H9 (cell line): ENCODE results near the gene NKIRAS1. TPM values are rescaled to one million over a fixed set of nuclear protein-coding genes. Genes with fewer than 3 reads are reported as not detected.

Experiments used
- DNase-seq: peaks from one replicate; pipeline ENCODE4 v3.0.0-alpha.2; 2017
- H2AFZ ChIP-seq: one replicate; pipeline ENCODE4 v1.6.1; 2013; ENCODE audit warnings: mild to moderate bottlenecking, low read length, control low read depth, moderate library complexity
- H2AK5ac ChIP-seq: 2 replicates; pipeline ENCODE4 v1.6.1; 2013; ENCODE audit warnings: low read length, control low read depth, mixed read lengths; ENCODE audit not compliant: insufficient read length
- H2BK120ac ChIP-seq: one replicate; pipeline ENCODE4 v1.6.1; 2013; ENCODE audit warnings: low read depth, mild to moderate bottlenecking, low read length, control low read depth, inconsistent platforms; ENCODE audit not compliant: poor library complexity, severe bottlenecking
- H2BK12ac ChIP-seq: 2 replicates; pipeline ENCODE4 v1.6.1; 2013; ENCODE audit warnings: low read length, control low read depth, mixed read lengths, low read depth; ENCODE audit not compliant: insufficient read length
- H2BK15ac ChIP-seq: 2 replicates; pipeline ENCODE4 v1.6.1; 2013; ENCODE audit warnings: low read depth, low read length, control low read depth
- H2BK20ac ChIP-seq: one replicate; pipeline ENCODE4 v1.6.1; 2013; ENCODE audit warnings: low read depth, mild to moderate bottlenecking, low read length, control low read depth, inconsistent platforms; ENCODE audit not compliant: poor library complexity, severe bottlenecking
- H2BK5ac ChIP-seq: 2 replicates; pipeline ENCODE4 v1.6.1; 2013; ENCODE audit warnings: low read length, control low read depth, mixed read lengths; ENCODE audit not compliant: insufficient read length
- H3K14ac ChIP-seq: 2 replicates; pipeline ENCODE4 v1.6.1; 2013; ENCODE audit warnings: low read length, control low read depth; ENCODE audit not compliant: insufficient read depth
- H3K18ac ChIP-seq: 2 replicates; pipeline ENCODE4 v1.6.1; 2013; ENCODE audit warnings: low read depth, mild to moderate bottlenecking, mixed read lengths, low read length, control low read depth; ENCODE audit not compliant: insufficient read length
- H3K23ac ChIP-seq: 2 replicates; pipeline ENCODE4 v1.6.1; 2013; ENCODE audit warnings: low read length, control low read depth, mixed read lengths, low read depth; ENCODE audit not compliant: insufficient read length
- H3K23me2 ChIP-seq: 2 replicates; pipeline ENCODE4 v1.6.1; 2013; ENCODE audit warnings: low read depth, mild to moderate bottlenecking, mixed read lengths, low read length, control low read depth; ENCODE audit not compliant: insufficient read length, poor library complexity, severe bottlenecking
- H3K27ac ChIP-seq: 2 replicates; pipeline ENCODE4 v1.5.1; 2013; ENCODE audit warnings: low read length, control low read depth, mixed read lengths, low read depth; ENCODE audit not compliant: insufficient read length
- H3K27me3 ChIP-seq: 2 replicates; pipeline ENCODE4 v1.6.1; 2013; ENCODE audit warnings: low read length, control low read depth, inconsistent platforms; ENCODE audit not compliant: insufficient read depth
- H3K4ac ChIP-seq: 2 replicates; pipeline ENCODE4 v1.6.1; 2013; ENCODE audit warnings: low read depth, mild to moderate bottlenecking, control low read depth, inconsistent platforms, low read length, moderate library complexity
- H3K4me1 ChIP-seq: 2 replicates; pipeline ENCODE4 v1.6.1; 2013; ENCODE audit warnings: low read length, control low read depth, inconsistent platforms; ENCODE audit not compliant: insufficient read depth
- H3K4me2 ChIP-seq: 2 replicates; pipeline ENCODE4 v1.6.1; 2013; ENCODE audit warnings: low read length, control low read depth, mixed read lengths; ENCODE audit not compliant: insufficient read length, insufficient read depth
- H3K56ac ChIP-seq: 2 replicates; pipeline ENCODE4 v1.6.1; 2013; ENCODE audit warnings: low read depth, mild to moderate bottlenecking, mixed read lengths, low read length, control low read depth; ENCODE audit not compliant: insufficient read length
- H3K79me1 ChIP-seq: 2 replicates; pipeline ENCODE4 v1.6.1; 2013; ENCODE audit warnings: low read depth, mild to moderate bottlenecking, moderate library complexity, low read length, control low read depth, inconsistent platforms; ENCODE audit not compliant: insufficient read depth, poor library complexity, severe bottlenecking
- H3K79me2 ChIP-seq: 2 replicates; pipeline ENCODE4 v1.6.1; 2013; ENCODE audit warnings: low read length, control low read depth, inconsistent platforms; ENCODE audit not compliant: insufficient read depth
- H3K9ac ChIP-seq: 2 replicates; pipeline ENCODE4 v1.6.1; 2013; ENCODE audit warnings: low read length, control low read depth, mixed read lengths; ENCODE audit not compliant: insufficient read length; ENCODE audit errors: extremely low read depth
- H3K9me3 ChIP-seq: one replicate; pipeline ENCODE4 v1.6.1; 2013; ENCODE audit warnings: low read depth, low read length, inconsistent platforms; ENCODE audit not compliant: control insufficient read depth
- H3T11ph ChIP-seq: one replicate; pipeline ENCODE4 v1.6.1; 2013; ENCODE audit warnings: mild to moderate bottlenecking, low read length, control low read depth, inconsistent platforms
- H4K20me1 ChIP-seq: one replicate; pipeline ENCODE4 v1.6.1; 2013; ENCODE audit not compliant: control insufficient read depth, insufficient read length, insufficient read depth
- H4K5ac ChIP-seq: 2 replicates; pipeline ENCODE4 v1.6.1; 2013; ENCODE audit warnings: low read depth, mild to moderate bottlenecking, mixed read lengths, low read length, control low read depth; ENCODE audit not compliant: insufficient read length
- H4K8ac ChIP-seq: replicated peaks from 2 replicates; pipeline ENCODE4 v1.6.1; 2013; ENCODE audit warnings: low read length, control low read depth, mixed read lengths, low read depth; ENCODE audit not compliant: insufficient read length
- H4K91ac ChIP-seq: 2 replicates; pipeline ENCODE4 v1.6.1; 2013; ENCODE audit warnings: low read depth, mild to moderate bottlenecking, moderate library complexity, mixed read lengths, low read length, control low read depth; ENCODE audit not compliant: insufficient read length
- H3K27ac Mint-ChIP-seq, 3 experiments: 2 replicates in 2 of 3; 3 replicates in 1 of 3; pipeline ENCODE4 v1.8.0; 2020 to 2021; ENCODE audit warnings: mixed read lengths in 3 of 3, mild to moderate bottlenecking in 1 of 3, moderate library complexity in 1 of 3
- H3K27me3 Mint-ChIP-seq: 2 replicates; pipeline ENCODE4 v1.8.0; 2021; ENCODE audit warnings: low read depth, mild to moderate bottlenecking, moderate library complexity, mixed read lengths
- H3K36me3 Mint-ChIP-seq, 3 experiments: 2 replicates in 2 of 3; 3 replicates in 1 of 3; pipeline ENCODE4 v1.8.0; 2020 to 2021; ENCODE audit warnings: low read depth in 3 of 3, mixed read lengths in 3 of 3; ENCODE audit not compliant: insufficient read depth in 1 of 3
- H3K4me1 Mint-ChIP-seq, 2 experiments: 2 replicates each; pipeline ENCODE4 v1.8.0; 2020; ENCODE audit warnings: mixed read lengths in 2 of 2
- H3K4me3 Mint-ChIP-seq, 2 experiments: 2 replicates in 1 of 2; 3 replicates in 1 of 2; pipeline ENCODE4 v1.8.0; 2020 to 2021; ENCODE audit warnings: mild to moderate bottlenecking in 2 of 2, mixed read lengths in 2 of 2, moderate library complexity in 1 of 2
- H3K9me3 Mint-ChIP-seq, 2 experiments: 2 replicates in 1 of 2; 3 replicates in 1 of 2; pipeline ENCODE4 v1.8.0; 2020; ENCODE audit warnings: mild to moderate bottlenecking in 2 of 2, mixed read lengths in 2 of 2, moderate library complexity in 1 of 2
- CTCF ChIP-seq: fragments of 200-600 bp; sonication (generic); conservative IDR thresholded peaks from 3 replicates; pipeline ENCODE4 v1.8.0; 2021; ENCODE audit warnings: antibody characterized with exemption, mild to moderate bottlenecking
- WGBS: extraction: QIAGEN DNeasy Blood & Tissue Kit; methylation state at CpG from one replicate; pipeline ENCODE4 v1.1.7; 2013; ENCODE audit warnings: missing lambda C conversion rate, low lambda C conversion rate, mixed read lengths; ENCODE audit not compliant: insufficient read length; ENCODE audit errors: extremely low coverage; 5-methylcytosine and 5-hydroxymethylcytosine counted together
- total RNA-seq: library from RNA; stranded (reverse); gene quantifications from 2 replicates; pipeline ENCODE4 v1.2.1, GENCODE V29; 2021

Gene NKIRAS1
- total RNA-seq, 1 experiment from 2014 or later, result 6.1 TPM

GRCh38 chr3:23864931-23865330, 51.9 kb downstream of the NKIRAS1 start:
- no peak overlapping the region for H3K27ac ChIP-seq
- H3K9ac ChIP-seq, result no peak overlapping the region
- H2BK5ac ChIP-seq, result no peak overlapping the region
- Mint-ChIP-seq H3K27me3 (no peaks in the 10 kb centered on the region), H3K4me3 (no peak overlapping the region), H3K27ac (peak overlapping the region; percentile 16 to 94 (median 65); a peak in 3 of 7 replicates), H3K36me3 (peaks cover 6 to 18% (median 15%) of the 10 kb centered on the region in 3 experiments), H3K4me1 (peaks cover 33 to 46% of the 10 kb centered on the region in 2 experiments), H3K9me3 (0 out of 5 replicates have a peak, but pooled peaks cover 0 to under 1% of the 10 kb centered on the region in 2 experiments)
- no peak overlapping the region for H4K8ac ChIP-seq
- H3K56ac ChIP-seq, result no peak overlapping the region
- no peak overlapping the region for H3K4ac ChIP-seq
- H3K27me3 ChIP-seq, result no peaks in the 10 kb centered on the region
- peaks cover 7% of the 10 kb centered on the region; the same call in 1 of the 2 replicates for H3K79me2 ChIP-seq
- H4K20me1 ChIP-seq, result no peaks in the 10 kb centered on the region
- no peak overlapping the region for H3K18ac ChIP-seq
- no peak overlapping the region for H3K4me2 ChIP-seq
- no peak overlapping the region for H3T11ph ChIP-seq
- DNase-seq, result no peak
- H3K4me1 ChIP-seq, result peaks cover 12% of the 10 kb centered on the region; the same call in 1 of the 2 replicates
- no CpG with 5 or more reads among the region's 1 CpG for WGBS
- no peak for TF ChIP-seq CTCF
- H3K23me2 ChIP-seq, result no peaks in the 10 kb centered on the region
- no peak overlapping the region for H2AFZ ChIP-seq
- no peak overlapping the region for H4K5ac ChIP-seq
- H4K91ac ChIP-seq, result no peak overlapping the region
- H2BK120ac ChIP-seq, result no peak overlapping the region
- H2BK15ac ChIP-seq, result no peak overlapping the region
- H2BK12ac ChIP-seq, result no peak overlapping the region
- H2BK20ac ChIP-seq, result no peak overlapping the region
- no peak overlapping the region for H2AK5ac ChIP-seq
- H3K23ac ChIP-seq, result no peak overlapping the region
- H3K79me1 ChIP-seq, result peaks cover 8% of the 10 kb centered on the region
- no peak overlapping the region for H3K14ac ChIP-seq
- H3K9me3 ChIP-seq, result no peaks in the 10 kb centered on the region
